ENCODE measurements around the gene VWDE. TPM values are rescaled to one million over a fixed set of nuclear protein-coding genes. Genes with fewer than 3 reads are reported as not detected.
"Not testable (repeated sequence)": the region's sequence is repeated elsewhere in the genome, so short reads cannot be mapped to it uniquely, and the experiment has no call there.

Gene VWDE
- total and polyA plus RNA-seq, 4 donors = 0.15 to 1.7 (median 1.0) TPM

- H3K9me3 ChIP-seq (ENCODE audit: control insufficient read depth in 4 of 4, insufficient read depth in 3 of 4, low read length in 3 of 4) = no peaks in the 10 kb centered on the region
- no peak overlapping the region for H3K27ac ChIP-seq (ENCODE audit: low read depth in 1 of 2, low read length in 1 of 2)
- no peak for TF ChIP-seq CTCF (IDR thresholded peaks at IDR 0.05; ENCODE audit: control extremely low read depth, extremely low read depth)
- peaks cover 0 to 7% (median 6%) of the 10 kb centered on the region in 3 donors for H3K27me3 ChIP-seq (ENCODE audit: control insufficient read depth in 3 of 3, insufficient read depth in 3 of 3, low read length in 2 of 3)
- H3K9ac ChIP-seq (ENCODE audit: insufficient read depth in 1 of 2, low read length in 2 of 2) = no peak overlapping the region
- no peaks in the 10 kb centered on the region for H3K36me3 ChIP-seq (ENCODE audit: control insufficient read depth in 4 of 4, insufficient read depth in 4 of 4, low read length in 4 of 4)
- ATAC-seq (ENCODE audit: insufficient read depth, low FRiP score) = no peak
- no peak for DNase-seq
- no peak overlapping the region for H3K4me3 ChIP-seq
- peaks cover 0 to 6% (median 0%) of the 10 kb centered on the region in 5 donors for H3K4me1 ChIP-seq (ENCODE audit: control insufficient read depth in 5 of 5, insufficient read depth in 5 of 5, low read length in 5 of 5)
Observed at GRCh38 chr7:12398186-12398585, 5.5 kb downstream of the VWDE start.

GRCh38 chr7:12397671-12398070 lies 6.0 kb downstream of the VWDE start:
- H3K9me3 ChIP-seq (ENCODE audit: control insufficient read depth in 4 of 4, insufficient read depth in 3 of 4, low read length in 3 of 4) = no peaks in the 10 kb centered on the region
- H3K36me3 ChIP-seq (ENCODE audit: control insufficient read depth in 4 of 4, insufficient read depth in 4 of 4, low read length in 4 of 4) = no peaks in the 10 kb centered on the region
- no peak for TF ChIP-seq CTCF (IDR thresholded peaks at IDR 0.05; ENCODE audit: control extremely low read depth, extremely low read depth)
- no peak for DNase-seq
- WGBS, 2 donors = 93 to 97% methylated on average over 4 of the region's 4 CpGs
- no peak for ATAC-seq (ENCODE audit: insufficient read depth, low FRiP score)
- H3K27me3 ChIP-seq (ENCODE audit: control insufficient read depth in 3 of 3, insufficient read depth in 3 of 3, low read length in 2 of 3) = peaks cover 0 to 6% (median 5%) of the 10 kb centered on the region in 3 donors
- peaks cover 0 to under 1% (median 0%) of the 10 kb centered on the region in 5 donors for H3K4me1 ChIP-seq (ENCODE audit: control insufficient read depth in 5 of 5, insufficient read depth in 5 of 5, low read length in 5 of 5)
- H3K27ac ChIP-seq (ENCODE audit: low read depth in 1 of 2, low read length in 1 of 2) = no peak overlapping the region
- no peak overlapping the region for H3K4me3 ChIP-seq
- H3K9ac ChIP-seq (ENCODE audit: insufficient read depth in 1 of 2, low read length in 2 of 2) = no peak overlapping the region

GRCh38 chr7:12396670-12397069 lies 7.0 kb downstream of the VWDE start:
- ATAC-seq (ENCODE audit: insufficient read depth, low FRiP score); H3K27ac ChIP-seq (ENCODE audit: low read depth in 1 of 2, low read length in 1 of 2); H3K4me3 ChIP-seq; H3K9me3 ChIP-seq (ENCODE audit: control insufficient read depth in 4 of 4, insufficient read depth in 3 of 4, low read length in 3 of 4); H3K36me3 ChIP-seq (ENCODE audit: control insufficient read depth in 4 of 4, insufficient read depth in 4 of 4, low read length in 4 of 4); H3K9ac ChIP-seq (ENCODE audit: insufficient read depth in 1 of 2, low read length in 2 of 2); H3K27me3 ChIP-seq (ENCODE audit: control insufficient read depth in 3 of 3, insufficient read depth in 3 of 3, low read length in 2 of 3); H3K4me1 ChIP-seq (ENCODE audit: control insufficient read depth in 5 of 5, insufficient read depth in 5 of 5, low read length in 5 of 5); DNase-seq: not testable (repeated sequence)
- 80 to 86% methylated on average over 1 of the region's 1 CpG for WGBS, 2 donors

- Histone ChIP-seq H3K36me3 (ENCODE audit: control insufficient read depth in 4 of 4, insufficient read depth in 4 of 4, low read length in 4 of 4) (no peaks in the 10 kb centered on the region), H3K27ac (ENCODE audit: low read depth in 1 of 2, low read length in 1 of 2) (no peak overlapping the region), H3K9ac (ENCODE audit: insufficient read depth in 1 of 2, low read length in 2 of 2) (no peak overlapping the region), H3K4me1 (ENCODE audit: control insufficient read depth in 5 of 5, insufficient read depth in 5 of 5, low read length in 5 of 5) (no peaks in the 10 kb centered on the region), H3K27me3 (ENCODE audit: control insufficient read depth in 3 of 3, insufficient read depth in 3 of 3, low read length in 2 of 3) (no peaks in the 10 kb centered on the region), H3K4me3 (no peak overlapping the region), H3K9me3 (ENCODE audit: control insufficient read depth in 4 of 4, insufficient read depth in 3 of 4, low read length in 3 of 4) (no peaks in the 10 kb centered on the region)
- ATAC-seq (ENCODE audit: insufficient read depth, low FRiP score) (no peak), DNase-seq (no peak)
- TF ChIP-seq CTCF (IDR thresholded peaks at IDR 0.05; ENCODE audit: control extremely low read depth, extremely low read depth) = no peak
- WGBS, 2 donors = 69 to 77% methylated on average over 5 of the region's 5 CpGs
Observed at GRCh38 chr7:12391922-12392615, 11.6 kb downstream of the VWDE start.
